ENCODE measurements around the gene IFT22.

GRCh38 chr7:101269664-101270063 is 51.9 kb downstream of the IFT22 start:
- TF ChIP-seq CTCF (IDR thresholded peaks at IDR 0.05) (no peak), ZNF121 (CRISPR knock-in tag; IDR thresholded peaks at IDR 0.05) (no peak), CREM (CRISPR knock-in tag; IDR thresholded peaks at IDR 0.05) (no peak), ZNF416 (CRISPR knock-in tag; IDR thresholded peaks at IDR 0.05) (no peak), HMGXB4 (CRISPR knock-in tag; IDR thresholded peaks at IDR 0.05) (no peak), ELF4 (CRISPR knock-in tag; IDR thresholded peaks at IDR 0.05; ENCODE audit: low read depth) (no peak), ATF3 (CRISPR knock-in tag; conservative IDR thresholded peaks at IDR 0.05) (no peak), TCF7 (CRISPR knock-in tag; IDR thresholded peaks at IDR 0.05; ENCODE audit: low read depth) (no peak), NFE2L1 (CRISPR knock-in tag; IDR thresholded peaks at IDR 0.05) (no peak), ZNF263 (CRISPR knock-in tag; IDR thresholded peaks at IDR 0.05; ENCODE audit: low read depth) (no peak)
